Activated gamma-delta T cell treated with anti-CD3 and anti-CD28 coated beads, Interleukin-2, amount 50 U/mL, for 16 hours (primary cell): Measurements from ENCODE around the gene PDLIM7.
"Not testable (repeated sequence)": the region's sequence is repeated elsewhere in the genome, so short reads cannot be mapped to it uniquely, and the experiment has no call there.

Experiments
- DNase-seq: peaks from one replicate; pipeline ENCODE4 v3.0.0-alpha.2; 2020; ENCODE audit warnings: low read depth

Gene PDLIM7

DNA sequence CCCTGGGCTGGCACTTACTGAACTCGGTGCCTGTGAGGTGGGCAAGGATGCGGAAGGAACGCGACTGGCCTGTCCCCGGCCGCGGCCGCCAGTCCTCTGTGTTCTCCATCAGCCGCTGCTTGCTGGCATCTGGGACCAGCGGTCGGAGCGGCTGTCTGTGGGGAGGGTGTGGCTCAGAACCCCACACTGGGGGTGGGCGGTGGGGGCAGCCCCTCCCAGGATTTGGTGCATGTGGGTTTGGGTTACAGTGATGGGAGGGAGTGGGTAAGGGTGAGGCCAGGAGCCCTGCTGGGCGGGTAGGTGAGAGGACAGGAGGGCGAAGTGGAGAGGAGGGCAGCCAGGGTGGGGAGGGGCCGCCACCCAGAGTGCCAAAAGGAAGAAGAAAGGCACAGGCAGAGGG, 6.4 kb downstream of the PDLIM7 start:
- DNase-seq = no peak

DNA sequence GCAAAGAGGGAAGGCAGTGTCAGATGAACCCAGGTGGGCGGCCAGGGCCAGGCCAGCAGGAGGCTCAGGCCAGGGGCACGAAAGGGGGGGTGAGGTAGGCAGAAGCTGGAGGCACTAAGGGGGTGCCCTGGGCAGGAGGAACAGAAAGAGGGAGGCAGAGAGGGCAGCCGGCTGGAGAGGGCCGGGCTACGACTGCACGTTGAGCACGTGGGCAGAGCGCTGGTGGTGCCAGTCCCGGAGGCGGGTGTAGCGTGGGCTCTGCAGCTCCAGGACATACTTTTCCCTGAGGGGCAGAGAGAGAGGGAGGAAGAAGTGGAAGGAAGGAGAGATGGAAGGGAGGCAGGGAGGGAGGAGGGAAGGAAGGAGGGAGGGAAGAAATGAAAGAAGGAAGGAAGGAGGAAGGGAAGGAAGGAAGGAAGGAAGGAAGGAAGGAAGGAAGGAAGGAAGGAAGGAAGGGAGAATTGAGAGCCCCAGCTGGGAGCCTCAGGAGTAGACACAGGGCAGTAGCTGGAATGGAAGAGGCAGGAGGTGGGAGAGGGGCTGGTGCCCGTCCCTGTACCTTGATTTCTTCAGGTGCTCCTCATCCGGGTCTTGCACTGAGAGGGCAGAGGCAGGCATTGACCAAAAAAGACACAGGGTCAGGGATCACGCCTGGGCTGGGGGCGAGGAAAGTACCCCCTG, 7.0 kb downstream of the PDLIM7 start:
- DNase-seq = no peak

DNA sequence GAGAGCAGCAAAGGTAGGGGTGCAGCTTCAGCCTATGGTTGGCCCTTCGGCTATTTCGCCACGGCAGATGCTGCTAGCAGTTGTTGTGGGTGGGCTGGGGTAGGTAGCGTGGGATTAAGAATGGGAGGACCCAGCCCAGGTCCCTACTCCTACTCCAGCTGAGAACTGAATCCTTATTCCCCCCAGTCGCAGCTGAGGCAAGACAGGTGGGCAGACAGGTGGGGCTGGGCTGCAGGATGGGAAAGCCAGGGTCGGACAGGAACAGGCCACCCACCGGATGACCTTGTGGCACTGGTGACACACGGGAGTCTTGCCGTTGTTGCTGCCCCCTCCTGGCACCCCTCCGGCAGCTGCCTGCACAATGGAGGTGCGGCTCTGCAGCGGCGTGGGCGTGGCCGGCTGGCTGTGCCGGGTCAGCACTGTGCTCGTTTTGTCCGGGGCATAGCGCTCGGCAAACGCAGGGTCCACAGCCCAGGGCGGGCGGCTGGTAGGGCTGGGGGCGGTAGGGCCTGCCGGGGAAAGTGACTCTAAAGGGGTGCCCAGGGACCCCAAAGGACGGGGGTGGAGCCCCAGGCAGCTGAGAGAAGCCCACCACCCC, 8.2 kb downstream of the PDLIM7 start:
- DNase-seq = no peak

DNA sequence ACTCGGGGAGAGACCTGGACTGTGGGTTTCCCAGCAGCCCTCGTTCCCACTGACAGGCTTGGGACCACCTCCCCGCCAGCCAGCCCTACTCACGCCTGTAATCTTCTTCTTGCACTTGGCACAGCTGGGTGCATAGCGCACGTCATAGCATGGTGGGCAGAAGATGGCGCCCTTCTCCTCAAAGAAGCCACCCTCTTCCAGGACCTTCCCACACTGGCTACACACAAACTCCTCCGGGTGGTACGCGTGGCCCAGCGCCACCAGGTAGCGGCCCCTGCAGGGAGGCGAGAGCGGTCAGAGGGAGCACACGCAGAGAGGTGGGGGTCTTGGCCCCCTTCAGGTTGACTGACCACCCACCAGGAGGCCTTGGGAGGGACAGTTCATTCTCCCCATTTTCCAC, 9.4 kb downstream of the PDLIM7 start:
- no peak for DNase-seq

DNA sequence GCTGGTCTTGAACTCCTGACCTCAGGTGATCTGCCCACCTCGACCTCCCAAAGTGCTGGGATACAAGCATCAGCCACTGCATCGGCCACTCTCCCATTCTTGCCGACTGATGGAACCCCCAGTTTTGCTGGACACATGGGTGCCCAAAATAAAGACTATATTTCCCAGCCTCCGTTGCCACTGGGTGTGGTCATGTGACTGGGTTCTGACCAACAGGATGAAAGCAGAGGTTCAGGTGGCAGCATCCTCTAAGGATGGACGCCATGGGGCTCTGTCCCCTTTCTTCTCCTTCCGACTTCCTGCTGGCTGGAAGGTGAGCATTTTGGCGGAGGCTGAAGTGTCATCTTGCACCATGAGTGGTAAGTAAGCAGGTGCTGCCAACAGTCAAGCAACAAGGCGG, 10.3 kb downstream of the PDLIM7 start:
- DNase-seq = no peak

DNA sequence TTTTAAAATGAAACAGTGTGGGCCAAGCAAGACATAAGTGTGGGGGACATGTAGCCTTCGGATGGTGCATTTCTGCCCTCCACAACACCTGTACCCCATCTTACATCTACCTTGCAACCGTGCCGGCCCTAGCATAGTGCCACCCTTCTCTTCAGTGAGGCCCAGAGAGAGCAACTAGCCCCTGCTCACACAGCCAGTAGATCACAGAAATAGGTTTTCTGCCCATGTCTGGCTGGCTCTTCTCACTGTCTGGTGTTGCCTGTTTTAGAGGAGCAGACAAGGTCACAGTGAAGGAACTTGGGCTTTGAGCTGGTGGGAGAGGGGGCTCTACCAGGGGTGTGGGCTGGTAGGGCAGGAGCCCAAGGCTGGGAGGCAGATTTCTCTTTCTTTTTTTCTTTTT, 11.1 kb downstream of the PDLIM7 start:
- DNase-seq = no peak

DNA sequence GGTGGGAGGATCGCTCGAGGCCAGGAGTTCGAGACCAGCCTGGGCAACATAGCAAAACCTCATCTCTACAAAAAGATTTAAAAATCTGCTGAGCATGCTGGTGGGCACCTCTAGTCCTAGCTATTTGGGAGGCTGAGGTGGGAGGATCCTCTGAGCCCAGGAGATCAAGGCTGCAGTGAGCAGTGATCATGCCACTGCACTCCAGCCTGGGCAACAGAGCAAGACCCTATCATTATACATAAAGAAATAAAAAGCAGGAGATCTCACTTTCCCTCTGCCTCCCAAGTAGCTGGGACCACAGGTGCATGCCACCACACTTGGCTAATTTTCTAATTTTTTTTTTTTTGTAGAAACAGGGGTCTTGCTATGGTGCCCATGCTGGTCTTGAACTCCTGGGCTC, 11.7 kb downstream of the PDLIM7 start:
- not testable (repeated sequence) for DNase-seq

DNA sequence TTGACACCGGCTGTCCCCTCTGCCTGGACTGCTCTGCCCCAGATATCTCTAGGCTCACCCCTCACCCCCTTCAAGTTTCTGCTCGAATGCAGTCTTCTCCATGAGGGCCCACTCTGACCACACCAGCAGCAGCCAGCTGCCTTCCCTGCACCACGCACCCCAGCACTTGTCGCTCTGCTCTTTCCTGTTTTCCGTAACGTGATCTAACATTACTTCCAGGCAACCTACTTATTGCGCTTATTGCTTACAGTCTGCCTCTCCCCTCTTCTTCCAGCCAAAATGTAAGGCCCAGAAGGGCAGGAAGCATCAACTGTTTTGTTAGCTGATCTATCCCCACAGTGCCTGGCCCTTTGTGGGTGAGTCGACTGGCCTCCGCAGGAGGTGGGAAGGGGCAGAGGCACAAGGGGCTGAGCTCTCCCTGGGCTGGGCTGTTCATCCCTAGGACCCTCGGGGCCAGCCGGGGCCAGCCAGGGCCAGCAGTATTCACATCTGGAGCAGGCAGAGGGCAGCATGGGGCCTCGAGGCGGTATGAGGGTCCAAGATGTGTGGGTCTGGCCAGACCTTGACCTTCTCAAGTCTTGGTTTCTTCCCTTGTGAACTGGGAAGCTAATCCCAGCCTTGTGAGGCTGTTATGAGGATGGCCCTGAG, 12.4 kb downstream of the PDLIM7 start:
- DNase-seq = no peak

DNA sequence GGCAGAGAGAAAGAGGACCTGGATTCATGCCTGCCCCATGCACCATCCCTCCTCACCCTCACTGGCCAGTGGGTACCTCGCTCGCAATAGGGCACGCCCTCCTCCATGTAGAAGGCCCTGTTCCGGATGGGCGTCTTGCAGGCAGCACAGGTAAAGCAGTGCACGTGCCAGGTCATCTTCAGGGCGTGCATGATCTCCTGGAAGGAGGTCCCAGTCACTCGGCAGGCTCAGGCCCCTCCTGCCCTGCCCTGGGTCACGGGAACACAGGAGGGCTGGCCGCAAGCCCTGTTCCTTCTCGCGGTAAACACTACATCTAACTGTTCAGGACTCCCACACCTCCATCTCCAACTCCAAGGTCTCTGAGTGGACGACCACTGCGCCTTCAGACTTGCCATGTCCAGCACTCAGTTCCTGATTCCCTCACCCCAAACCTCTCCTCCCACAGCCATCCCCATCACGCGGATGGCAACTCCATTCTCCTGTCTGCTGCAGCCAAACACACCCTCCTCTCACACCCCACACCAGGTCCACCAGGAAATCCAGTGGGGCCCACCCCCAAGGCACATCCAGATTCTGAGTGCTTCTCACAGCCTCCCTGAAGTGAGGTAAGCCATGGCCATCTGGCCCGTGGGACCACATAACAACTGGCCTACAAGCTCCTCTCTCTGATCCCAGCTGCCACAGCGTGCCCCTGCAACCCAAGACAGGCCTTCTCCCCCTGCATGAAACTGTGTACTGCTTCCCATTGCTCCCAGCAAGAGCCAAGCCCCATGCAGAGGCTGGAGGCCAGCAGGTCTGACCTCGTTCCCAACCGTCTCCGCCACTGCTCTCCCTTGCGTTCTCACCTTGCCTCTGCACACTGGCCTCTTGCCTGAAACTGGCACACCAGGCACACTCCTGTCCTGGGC, 13.2 kb downstream of the PDLIM7 start:
- no peak for DNase-seq

DNA sequence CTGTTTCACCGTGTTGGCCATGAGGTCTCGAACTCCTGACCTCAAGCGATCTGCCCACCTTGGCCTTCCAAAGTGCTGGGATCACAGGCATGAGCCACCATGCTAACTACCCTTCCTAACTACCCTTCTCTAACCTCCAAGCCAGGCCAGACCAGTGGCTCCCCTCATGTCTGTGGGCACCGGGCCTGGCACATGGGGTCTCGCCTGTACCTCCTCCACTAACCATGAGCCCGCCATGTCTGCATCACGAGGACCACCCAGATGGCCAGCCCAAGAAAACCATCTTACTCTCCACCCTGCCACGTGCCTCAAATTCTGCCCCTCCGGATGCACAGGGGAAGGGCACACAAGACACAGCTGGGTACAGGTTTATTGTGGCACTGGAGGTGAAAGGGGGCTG, 14.4 kb downstream of the PDLIM7 start:
- DNase-seq = no peak

DNA sequence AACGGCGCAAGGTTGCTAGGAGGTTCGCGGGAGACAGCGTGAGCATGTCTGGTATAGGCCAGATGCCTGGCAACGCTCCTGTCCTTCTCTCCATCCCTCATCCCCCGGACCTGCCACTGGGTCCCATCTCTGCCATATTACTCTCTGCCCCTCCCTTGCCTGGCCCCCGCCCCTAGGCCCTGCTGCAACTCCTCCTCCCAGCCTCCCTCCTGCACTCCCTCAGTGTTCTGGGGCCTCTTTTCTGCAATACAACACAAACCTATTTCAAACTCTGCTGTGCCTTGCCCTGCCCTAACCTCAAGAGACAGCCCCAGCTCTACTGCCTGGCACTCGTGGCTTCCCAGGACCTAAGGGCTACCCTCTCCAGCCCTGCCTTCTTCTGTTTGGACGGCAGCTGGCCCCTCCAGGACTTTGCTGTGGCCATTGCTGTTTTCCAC, 15.0 kb downstream of the PDLIM7 start:
- DNase-seq = no peak

DNA sequence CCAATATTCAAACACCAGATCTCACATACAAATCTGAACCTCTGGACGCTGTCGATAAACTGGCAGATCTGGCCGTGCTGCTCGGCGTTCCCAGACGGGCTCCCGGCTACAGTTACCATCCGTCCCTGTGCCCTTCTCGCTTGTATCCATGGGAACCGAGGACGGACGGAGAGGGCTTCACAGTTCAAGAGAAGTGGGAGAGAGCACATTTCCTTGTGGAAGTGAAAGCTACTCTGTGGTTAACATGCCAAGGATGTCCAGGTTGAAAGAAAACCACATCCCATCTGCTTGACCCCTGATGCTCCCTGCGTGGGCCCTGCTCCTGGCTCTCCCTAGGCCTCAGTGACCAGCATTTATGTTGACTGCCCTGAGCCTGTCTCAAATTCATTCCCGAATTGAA, 17.6 kb downstream of the PDLIM7 start:
- DNase-seq = no peak

DNA sequence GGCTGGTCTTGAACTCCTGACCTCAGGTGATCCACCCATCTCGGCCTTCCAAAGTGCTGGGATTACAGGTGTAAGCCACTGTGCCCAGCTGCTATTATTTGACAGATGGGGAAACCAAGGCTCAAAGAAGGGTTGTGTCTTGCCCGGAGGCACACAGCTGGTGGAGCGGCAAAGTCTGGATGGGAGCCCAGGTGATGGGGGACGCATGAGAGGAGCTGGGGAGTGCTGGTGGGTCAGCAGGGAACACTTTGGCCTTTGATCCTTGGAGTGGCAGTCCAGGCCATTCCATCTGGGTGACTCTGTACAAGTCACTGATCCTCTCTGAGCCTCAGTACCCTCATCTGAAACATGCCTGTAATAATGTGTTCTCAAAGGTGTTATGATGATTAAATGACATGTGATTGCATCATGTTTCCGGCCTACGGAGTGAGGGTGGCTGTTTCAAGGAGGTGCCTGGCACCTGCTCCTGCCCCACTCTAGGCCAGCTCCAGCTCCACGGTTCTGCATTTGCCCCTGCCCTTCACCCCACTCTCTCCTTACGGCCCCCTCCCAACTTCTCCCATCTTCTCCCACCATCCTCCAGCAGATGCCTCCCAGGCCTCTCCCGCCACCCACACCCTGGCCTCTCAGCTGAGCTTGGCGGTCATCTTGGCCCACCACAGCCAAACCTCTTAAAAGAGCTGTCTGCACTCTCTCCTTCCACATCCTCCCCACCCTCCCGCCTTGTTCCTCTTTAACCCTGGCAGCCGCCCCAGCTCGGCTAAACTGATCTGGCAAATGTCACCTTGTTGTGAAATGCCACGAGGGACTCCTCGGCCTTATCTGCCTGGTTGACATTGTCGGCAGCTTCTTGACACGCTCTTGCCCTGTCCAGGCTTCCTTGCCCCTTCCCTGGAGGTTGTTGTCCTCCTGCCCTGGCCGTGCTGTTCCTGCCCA, 18.4 kb downstream of the PDLIM7 start:
- peak; percentile 36 for DNase-seq

DNA sequence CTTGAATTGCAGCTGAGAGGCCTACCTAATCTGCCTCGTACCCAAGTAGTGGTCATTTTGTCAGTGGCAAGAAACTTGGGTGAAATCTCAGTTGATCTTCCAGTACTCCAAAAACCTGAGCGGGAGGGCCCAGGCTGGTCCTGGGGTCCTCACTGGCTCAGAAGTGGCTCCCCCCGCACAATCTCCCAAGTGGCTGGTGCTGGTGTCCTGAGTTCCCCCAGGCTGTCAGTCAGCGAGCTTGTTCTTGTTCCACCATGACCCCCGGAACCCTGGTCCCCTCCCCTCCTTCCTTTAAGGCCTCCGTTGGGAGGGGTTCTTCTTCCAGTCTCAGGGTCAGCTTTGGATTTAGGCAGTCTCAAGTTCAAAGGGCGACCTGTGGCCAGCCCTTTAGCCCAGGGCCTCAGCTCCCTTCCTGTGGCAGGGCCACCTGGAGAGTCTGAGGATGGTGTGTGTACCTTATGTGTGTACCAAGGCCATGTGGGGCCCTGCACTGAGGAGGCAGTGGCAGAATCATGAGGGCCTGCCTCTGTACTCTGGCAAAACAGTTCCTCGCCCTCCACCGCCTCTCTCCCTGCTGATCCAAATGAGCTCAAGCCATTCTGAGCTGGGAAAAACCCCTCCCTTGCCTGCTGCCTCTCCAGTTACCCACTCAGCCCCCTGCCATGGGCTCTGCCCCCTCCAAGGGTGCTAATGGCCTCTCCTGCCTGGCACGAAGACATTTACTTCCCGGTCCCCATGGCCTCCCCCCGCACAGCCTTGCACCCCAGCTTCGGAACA, 19.5 kb downstream of the PDLIM7 start:
- no peak for DNase-seq

DNA sequence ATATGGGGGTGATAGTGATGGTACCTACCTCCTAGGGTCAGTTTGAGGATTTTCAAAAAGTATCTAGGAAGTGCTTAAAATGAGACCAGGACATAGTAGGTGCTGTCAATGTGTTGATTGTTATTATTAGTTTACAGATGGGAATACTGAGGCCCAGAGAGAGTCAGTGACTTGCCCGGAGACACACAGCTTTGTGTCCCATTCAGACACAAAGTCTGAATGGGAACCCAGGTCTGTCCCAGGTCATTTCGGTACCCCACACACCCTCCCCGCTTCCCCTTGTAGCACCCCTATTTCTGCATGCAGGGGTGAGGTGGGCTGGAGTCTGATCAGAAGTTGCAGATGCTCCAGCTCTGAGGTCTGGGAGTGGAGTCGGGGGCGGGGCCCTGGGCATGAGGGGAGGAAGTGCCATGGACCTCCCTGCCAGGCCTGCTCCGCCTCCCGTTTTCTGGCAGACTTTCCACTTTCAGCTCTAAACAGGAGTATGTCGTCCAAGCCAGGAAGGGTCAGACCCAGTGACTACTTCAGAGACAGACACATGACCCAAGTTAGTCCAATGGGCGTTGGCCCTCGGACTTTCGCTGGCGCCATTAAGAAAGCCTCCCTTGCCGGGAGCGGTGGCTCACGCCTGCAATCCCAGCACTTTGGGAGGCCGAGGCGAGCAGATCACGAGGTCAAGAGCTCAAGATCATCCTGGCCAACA, 20.7 kb downstream of the PDLIM7 start:
- no peak for DNase-seq

DNA sequence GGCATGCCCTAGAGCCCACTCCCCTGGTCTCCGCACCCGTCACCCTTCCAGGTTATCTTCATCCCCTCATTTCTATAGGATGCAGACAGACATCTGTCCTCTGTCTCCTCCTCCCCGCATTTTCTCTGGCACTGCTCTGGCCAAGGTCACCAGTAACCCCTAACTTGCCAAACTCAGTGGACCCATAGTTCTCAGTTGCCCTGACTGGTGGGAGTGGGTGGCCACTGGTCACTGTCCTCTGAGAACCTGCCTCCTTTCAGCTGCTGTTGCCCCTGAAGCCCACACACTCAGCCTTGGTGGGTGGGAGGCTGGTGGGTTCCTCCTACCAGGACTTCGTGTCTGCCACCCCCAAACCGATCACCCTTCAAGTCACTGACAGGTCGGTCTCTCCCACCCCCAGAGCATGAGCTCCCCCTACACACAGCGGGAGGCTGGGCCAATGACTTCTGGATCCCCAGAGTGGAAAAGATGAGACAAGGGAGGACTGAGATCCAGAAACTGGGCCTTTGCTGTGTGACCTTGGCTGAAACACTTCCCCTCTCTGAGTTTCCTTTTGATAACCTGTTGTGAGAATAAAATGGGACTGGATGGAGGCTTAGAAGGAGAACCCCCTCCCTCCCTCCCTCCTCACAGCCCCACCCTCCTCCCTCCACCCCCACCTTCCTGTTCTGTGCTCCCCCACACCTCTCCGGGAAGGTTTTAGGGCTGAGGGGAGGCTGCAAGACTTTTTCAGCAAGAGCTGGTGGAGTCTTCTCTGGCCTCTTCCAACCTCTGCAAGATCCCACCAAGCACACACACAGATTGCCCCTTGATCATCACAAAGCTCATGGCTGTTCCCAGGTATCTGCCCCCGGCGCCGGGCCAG, 21.6 kb downstream of the PDLIM7 start:
- DNase-seq = no peak

DNA sequence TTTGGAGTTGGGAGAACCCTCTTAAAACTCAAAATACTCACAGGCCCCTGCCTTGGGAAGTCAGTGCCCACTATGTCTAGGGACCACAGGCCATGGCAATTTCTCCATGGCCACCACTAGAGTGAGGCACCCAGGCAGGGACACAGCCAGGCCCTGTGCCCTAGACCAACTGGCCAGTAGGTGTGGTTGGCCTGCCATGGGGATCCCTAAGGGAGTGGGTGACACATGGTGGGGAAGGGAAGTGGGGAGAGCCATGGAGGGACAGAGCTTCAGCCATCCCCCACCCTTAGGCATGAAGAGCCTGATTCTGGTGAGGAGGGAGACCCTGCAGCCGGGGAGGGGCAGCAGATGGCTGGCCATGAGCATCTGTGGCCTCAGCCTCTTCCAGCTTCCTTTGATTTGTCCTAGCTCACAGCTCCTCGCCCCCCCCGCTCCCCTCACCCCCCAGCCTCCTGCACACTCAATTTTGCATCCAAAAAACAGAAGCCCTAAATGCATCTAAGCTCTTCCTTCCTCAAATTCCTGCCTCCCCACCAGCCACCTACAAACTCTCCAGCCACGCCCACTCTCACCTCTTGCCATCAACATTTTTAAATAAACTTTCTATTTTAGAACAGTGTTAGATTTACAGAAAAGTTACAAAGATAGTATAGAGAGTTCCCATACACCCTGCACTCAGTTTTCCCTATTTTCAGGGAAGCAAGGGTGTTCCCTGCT, 22.4 kb downstream of the PDLIM7 start:
- DNase-seq = no peak

DNA sequence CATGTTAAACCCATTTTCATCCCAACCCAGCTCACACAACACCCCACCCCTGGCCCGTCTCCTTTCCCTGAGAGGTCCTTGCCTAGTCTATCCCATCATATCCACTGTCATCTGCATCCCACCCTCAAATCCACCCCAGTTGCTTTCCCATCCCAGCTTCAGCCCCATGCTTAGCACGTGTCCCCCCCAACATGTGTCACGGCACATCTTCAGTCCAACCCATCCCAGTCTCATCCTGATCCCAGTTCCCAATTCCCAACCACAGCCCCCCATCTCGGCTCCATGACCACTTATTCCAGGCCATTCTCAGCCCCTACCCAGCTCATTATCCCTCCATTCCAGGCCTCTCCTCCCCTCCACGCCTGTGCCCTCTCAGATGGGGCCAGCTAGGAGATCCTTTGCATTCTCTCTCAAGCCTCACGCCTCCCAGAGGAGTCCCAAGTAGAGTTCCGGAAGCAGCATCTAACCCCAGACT, 23.4 kb downstream of the PDLIM7 start:
- no peak for DNase-seq
